CD4-positive, alpha-beta T cell treated with Interleukin-1 beta for 1 hour (primary cell): ENCODE measurements around the gene SLC25A13.

Source experiments
- DNase-seq, 2 donors: peaks; one replicate each; pipeline ENCODE4 v3.0.0-alpha.2; 2020 to 2022

Gene SLC25A13

DNA sequence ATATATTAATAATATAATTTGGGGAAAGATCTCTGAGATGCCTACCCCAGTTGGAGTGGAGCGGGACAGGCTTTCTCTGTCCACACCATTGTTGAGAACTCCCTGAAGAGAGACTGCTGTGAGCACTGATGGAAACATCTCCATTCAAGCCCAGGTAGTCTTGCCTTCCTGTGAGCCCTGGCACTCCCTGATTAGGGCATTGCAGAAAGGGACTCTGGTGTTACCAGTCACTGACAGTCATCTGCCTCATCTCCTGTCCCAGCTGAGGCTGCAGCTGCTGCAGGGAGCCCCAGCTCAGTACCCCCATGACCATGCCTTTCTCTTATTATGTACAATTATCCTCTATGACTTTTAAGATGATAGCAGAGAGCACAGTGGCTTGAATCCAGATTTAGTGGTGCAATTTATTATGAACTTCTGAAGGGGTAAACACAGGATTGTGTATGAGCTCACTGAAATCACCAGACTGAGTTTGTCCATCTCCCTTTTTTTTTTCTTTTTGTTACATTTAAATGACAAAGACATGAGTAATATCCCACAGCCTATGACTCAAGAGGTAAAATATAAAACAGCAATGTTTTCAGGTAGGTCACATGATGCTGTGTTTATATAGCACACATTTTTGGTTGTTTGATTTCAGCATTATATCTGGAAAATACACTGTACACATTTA, 236.9 kb downstream of the SLC25A13 start:
- no peak for DNase-seq

DNA sequence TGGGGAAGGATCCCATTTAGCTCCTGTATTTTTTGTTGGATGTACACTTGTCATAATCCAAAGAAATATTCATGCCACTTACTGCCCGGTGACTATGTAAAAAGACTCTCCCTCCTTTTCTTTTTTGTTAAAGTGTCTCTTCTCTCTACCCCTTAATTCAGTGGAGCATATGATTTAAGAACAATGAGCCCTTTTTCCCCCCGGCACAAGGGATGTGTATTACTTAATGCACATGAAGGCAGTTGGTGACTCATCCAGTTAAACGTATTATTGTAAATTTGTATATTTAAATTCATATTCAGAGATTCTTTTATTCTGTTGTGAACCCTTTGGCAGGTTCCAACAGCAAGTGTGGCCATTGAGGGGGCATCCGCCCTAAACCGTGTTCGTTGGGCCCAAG, 241.9 kb downstream of the SLC25A13 start:
- no peak for DNase-seq

DNA sequence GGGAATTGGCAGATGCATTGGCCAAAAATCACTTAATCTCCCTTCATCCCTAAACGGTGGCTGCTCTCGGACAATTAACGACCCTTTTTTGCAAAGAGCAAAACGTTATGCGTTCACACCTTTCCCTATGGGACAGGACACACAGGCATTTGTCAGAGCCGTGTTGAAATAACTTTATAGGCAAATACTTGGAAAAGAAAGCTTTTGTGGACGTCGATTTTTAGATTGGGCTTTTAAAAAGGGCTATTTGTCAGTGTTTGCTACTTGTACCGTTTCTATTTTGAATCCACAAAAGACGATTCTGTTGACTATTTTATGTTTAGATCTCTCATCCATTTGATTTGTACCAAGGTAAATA, 245.6 kb downstream of the SLC25A13 start:
- no peak for DNase-seq

- DNase-seq: peak; percentile 39 to 46
These were observed 246.2 kb downstream of the SLC25A13 start for GRCh38 chr7:96075510-96076349.

DNA sequence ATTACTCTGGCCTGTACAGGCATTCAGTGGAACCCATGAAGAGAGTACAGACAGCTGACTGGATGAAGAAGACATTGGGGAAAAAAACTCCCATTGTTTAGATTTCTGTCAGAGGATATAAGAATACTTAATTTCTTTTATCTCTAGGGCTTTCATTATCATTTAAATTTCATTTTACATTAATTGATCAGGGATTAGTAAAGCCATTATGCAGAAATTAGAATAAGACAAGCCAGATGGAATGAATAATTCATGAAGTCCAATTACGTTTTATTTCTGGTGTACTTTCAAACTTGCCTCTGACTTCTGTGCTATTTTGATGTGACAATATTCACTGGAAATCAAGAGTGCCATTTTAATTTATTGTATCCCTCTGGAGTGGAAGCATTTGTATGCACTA, 247.0 kb downstream of the SLC25A13 start:
- no peak for DNase-seq
